GM21367 (cell line): ENCODE data around the gene ILF3.

Experiments used
- ATAC-seq: cut with Tn5 transposase; IDR thresholded peaks from one replicate; pipeline ENCODE4 v1.9.1; 2021; ENCODE audit not compliant: unreplicated experiment

ILF3 gene

GRCh38 chr19:10727685-10728201 is 73.6 kb downstream of the ILF3 start:
- ATAC-seq = no peak

- no peak for ATAC-seq
These were observed 75.3 kb downstream of the ILF3 start for GRCh38 chr19:10729411-10729810.

- no peak for ATAC-seq
These were observed 76.8 kb downstream of the ILF3 start for GRCh38 chr19:10730932-10731331.

GRCh38 chr19:10735741-10736140 is 81.6 kb downstream of the ILF3 start:
- no peak for ATAC-seq

GRCh38 chr19:10736189-10736588 is 82.0 kb downstream of the ILF3 start:
- no peak for ATAC-seq

GRCh38 chr19:10736916-10737551 is 82.9 kb downstream of the ILF3 start:
- ATAC-seq = no peak

GRCh38 chr19:10737722-10738121 is 83.6 kb downstream of the ILF3 start:
- no peak for ATAC-seq

GRCh38 chr19:10740798-10741197 is 86.7 kb downstream of the ILF3 start:
- no peak for ATAC-seq
